K562 (cell line): ENCODE measurements around the gene MLH3. TPM values are rescaled to one million over a fixed set of nuclear protein-coding genes. Genes with fewer than 3 reads are reported as not detected.

Experiments used
- ATAC-seq: fragments of 200-7000 bp; cut with Tn5 transposase; 3 replicates; pipeline ENCODE4 v1.9.1; 2020; ENCODE audit warnings: moderate library complexity
- BruUV-seq: library from RNA; stranded (reverse); fragments of 400-500 nt; replicated peaks from 2 replicates; lab custom pipeline; 2021; lab: Mats Ljungman, UMichigan
- CTCF ChIA-PET: fragments of 300-600 bp; formaldehyde crosslinking; extraction: SDS; loops from one replicate; lab custom pipeline; 2021; ENCODE audit warnings: low intra/inter-chr PET ratio; lab: Yijun Ruan, JAX
- POLR2A ChIA-PET: fragments of 300-600, 350-650 bp; sonication (Branson Sonifier 250); formaldehyde crosslinking; extraction: SDS; loops from one replicate; lab custom pipeline; 2021; ENCODE audit warnings: antibody characterized with exemption, inconsistent platforms; lab: Yijun Ruan, JAX
- DNase-seq, 4 experiments: peaks; one replicate each; pipeline versions ENCODE4 v3.0.0 to v3.0.0-alpha.2; 2011 to 2018; ENCODE audit warnings: low spot score in 3 of 4, mixed read lengths in 3 of 4; ENCODE audit errors: extremely low read depth in 1 of 4
- FAIRE-seq: peaks from 2 replicates; lab custom pipeline; 2011; peaks lifted over from hg19 to GRCh38; lab: Jason Lieb, UNC
- H2AFZ ChIP-seq: 2 replicates; pipeline ENCODE4 v1.6.0; 2011; ENCODE audit warnings: low read depth, low read length, control low read depth, inconsistent platforms
- H3K27ac ChIP-seq: fragments of 200-600 bp; 3 replicates; pipeline ENCODE4 v1.8.0; 2011; ENCODE audit warnings: low read depth, mild to moderate bottlenecking, control low read depth, inconsistent platforms, low read length, moderate library complexity, mixed read lengths; ENCODE audit errors: extremely low read depth
- H3K27me3 ChIP-seq, 2 experiments: fragments of 300-600 bp in 1 of 2; 2 replicates in 1 of 2; 3 replicates in 1 of 2; pipeline versions ENCODE4 v1.6.0 to v1.8.0; 2011; ENCODE audit warnings: inconsistent platforms in 2 of 2, low read length in 2 of 2, mild to moderate bottlenecking in 1 of 2, mixed read lengths in 1 of 2, moderate library complexity in 1 of 2; ENCODE audit not compliant: control insufficient read depth in 2 of 2, insufficient read depth in 2 of 2
- H3K36me3 ChIP-seq: fragments of 300-600 bp; 3 replicates; pipeline ENCODE4 v1.8.0; 2011; ENCODE audit warnings: mild to moderate bottlenecking, low read length, inconsistent platforms; ENCODE audit not compliant: control insufficient read depth, insufficient read depth
- H3K4me1 ChIP-seq, 2 experiments: fragments of 200-600 bp in 1 of 2; replicated peaks in 1 of 2; 2 replicates in 1 of 2; 3 replicates in 1 of 2; pipeline versions ENCODE4 v1.5.1 to v1.8.0; 2011; ENCODE audit warnings: inconsistent platforms in 2 of 2, low read length in 2 of 2, mild to moderate bottlenecking in 1 of 2, mixed read lengths in 1 of 2, moderate library complexity in 1 of 2; ENCODE audit not compliant: control insufficient read depth in 2 of 2, insufficient read depth in 2 of 2
- H3K4me2 ChIP-seq: 2 replicates; pipeline ENCODE4 v1.6.1; 2011; ENCODE audit warnings: low read length, control low read depth, inconsistent platforms, mixed read lengths; ENCODE audit not compliant: insufficient read depth
- H3K4me3 ChIP-seq: fragments of 200-600 bp; sonication (generic), shearing (Covaris generic); 2 replicates; pipeline ENCODE4 v1.5.1; 2016; ENCODE audit warnings: control low read depth, inconsistent platforms
- H3K79me2 ChIP-seq: fragments of 200-600 bp; 3 replicates; pipeline ENCODE4 v1.8.0; 2011; ENCODE audit warnings: low read length, inconsistent platforms; ENCODE audit not compliant: control insufficient read depth, insufficient read depth
- H3K9ac ChIP-seq, 2 experiments: 2 replicates each; pipeline versions ENCODE4 v1.6.0 to v1.6.1; 2011; ENCODE audit warnings: low read depth in 2 of 2, low read length in 2 of 2, control low read depth in 1 of 2, inconsistent platforms in 1 of 2, mild to moderate bottlenecking in 1 of 2, mixed read lengths in 1 of 2; ENCODE audit not compliant: insufficient read depth in 1 of 2
- H3K9me1 ChIP-seq: one replicate; pipeline ENCODE4 v1.6.0; 2011; ENCODE audit warnings: inconsistent platforms, mild to moderate bottlenecking, low read length, moderate library complexity; ENCODE audit not compliant: control insufficient read depth, insufficient read depth
- H3K9me3 ChIP-seq: replicated peaks from 2 replicates; pipeline ENCODE4 v1.5.1; 2011; ENCODE audit warnings: low read depth, low read length, inconsistent platforms; ENCODE audit not compliant: control insufficient read depth, insufficient read depth
- H4K20me1 ChIP-seq: replicated peaks from 2 replicates; pipeline ENCODE4 v1.6.1; 2011; ENCODE audit warnings: low read length, inconsistent platforms, mixed read lengths; ENCODE audit not compliant: control insufficient read depth, insufficient read depth
- COPS2 ChIP-seq: fragments of 450-650 bp; conservative IDR thresholded peaks from 2 replicates; pipeline ENCODE4 v1.6.1; 2016; ENCODE audit warnings: mild to moderate bottlenecking, moderate library complexity
- CREB5 ChIP-seq: fragments of 250-450 bp; sonication (Bioruptor Pico); IDR thresholded peaks from 2 replicates; pipeline ENCODE4 v1.5.0; 2020; ENCODE audit warnings: mild to moderate bottlenecking
- EGR1 ChIP-seq: fragments of 450-650 bp; conservative IDR thresholded peaks from 2 replicates; pipeline ENCODE4 v1.6.1; 2017; ENCODE audit warnings: mild to moderate bottlenecking
- FOXK2 ChIP-seq, 2 experiments: fragments of 450-650 bp; IDR thresholded peaks in 1 of 2; conservative IDR thresholded peaks in 1 of 2; 2 replicates each; pipeline ENCODE4 v1.6.1; 2016; ENCODE audit warnings: low read depth in 2 of 2, mild to moderate bottlenecking in 1 of 2
- GTF2E2 ChIP-seq: fragments of 200-800 bp; sonication (Bioruptor generic); IDR thresholded peaks from 2 replicates; pipeline ENCODE4 v1.6.1; 2016; ENCODE audit warnings: missing genetic modification characterization, missing compliant biosample characterization
- HEY1 ChIP-seq: fragments of 250-450 bp; sonication (Bioruptor Pico); IDR thresholded peaks from 2 replicates; pipeline ENCODE4 v1.5.0; 2020; ENCODE audit warnings: mild to moderate bottlenecking, moderate library complexity, borderline replicate concordance
- MNT ChIP-seq, 2 experiments: fragments of 450-650 bp; conservative IDR thresholded peaks; 2 replicates each; pipeline ENCODE4 v1.6.1; 2017; ENCODE audit warnings: mild to moderate bottlenecking in 2 of 2, moderate library complexity in 2 of 2
- NR3C1 ChIP-seq: sonication (generic); formaldehyde crosslinking; IDR thresholded peaks from 2 replicates; pipeline ENCODE4 v1.8.1; 2022; ENCODE audit warnings: missing genetic modification reagents
- NRF1 ChIP-seq, 2 experiments: fragments of 450-650 bp; IDR thresholded peaks in 1 of 2; conservative IDR thresholded peaks in 1 of 2; 2 replicates each; pipeline ENCODE4 v1.6.1; 2014; ENCODE audit warnings: mild to moderate bottlenecking in 2 of 2
- PATZ1 ChIP-seq: fragments of 250-450 bp; sonication (Bioruptor Pico); IDR thresholded peaks from 2 replicates; pipeline ENCODE4 v1.5.0; 2020; ENCODE audit warnings: mild to moderate bottlenecking, borderline replicate concordance
- POLR2AphosphoS2 ChIP-seq: IDR thresholded peaks from 2 replicates; pipeline ENCODE4 v1.6.1; 2012; ENCODE audit warnings: low read length, improper control_type of control experiment
- POU5F1 ChIP-seq: fragments of 150-350 bp; IDR thresholded peaks from 2 replicates; pipeline ENCODE4 v1.6.1; 2014; ENCODE audit warnings: borderline replicate concordance, low read length, low read depth, mild to moderate bottlenecking; ENCODE audit not compliant: partially characterized antibody
- SIX5 ChIP-seq, 2 experiments: IDR thresholded peaks; 2 replicates each; pipeline ENCODE4 v1.6.1; 2011; ENCODE audit warnings: low read length in 2 of 2, borderline replicate concordance in 1 of 2, low read depth in 1 of 2, mild to moderate bottlenecking in 1 of 2, moderate library complexity in 1 of 2; ENCODE audit not compliant: insufficient read depth in 1 of 2
- TAF9B ChIP-seq: fragments of 450-650 bp; IDR thresholded peaks from 2 replicates; pipeline ENCODE4 v1.6.1; 2018; ENCODE audit warnings: mild to moderate bottlenecking; ENCODE audit not compliant: partially characterized antibody
- THRA ChIP-seq: fragments of 450-650 bp; IDR thresholded peaks from 2 replicates; pipeline ENCODE4 v1.6.1; 2017; ENCODE audit warnings: mild to moderate bottlenecking, moderate library complexity
- ZNF668 ChIP-seq: fragments of 250-450 bp; sonication (Bioruptor Pico); IDR thresholded peaks from 2 replicates; pipeline ENCODE4 v1.8.0; 2022; ENCODE audit warnings: mild to moderate bottlenecking, inconsistent platforms
- in situ Hi-C: fragments of 300-500 bp; cut with MboI; formaldehyde crosslinking; loops from 4 replicates; pipeline ENCODE4 v1.15.0; 2018; ENCODE audit warnings: inconsistent platforms, mixed read lengths
- intact Hi-C: fragments of 100-400 bp; cut with micrococcal nuclease; formaldehyde crosslinking; loops from 2 replicates; pipeline ENCODE4 v1.14.2; 2022
- polyA plus RNA-seq, 8 experiments: library from polyadenylated mRNA; depleted of rRNA in 4 of 8; stranded (reverse) in 5 of 8; unstranded in 3 of 8; fragments of >200 nt; fragmentation: Nextera tagmentation in 2 of 8; fragmentation: Illumina TruSeq in 1 of 8; extraction: Ambion mirVana in 2 of 8; extraction: Trizol in 1 of 8; gene quantifications; 2 replicates each; pipeline versions ENCODE4 v1.2.1 to v1.2.3, GENCODE V29; 2011 to 2014; ENCODE audit warnings: inconsistent platforms in 1 of 8, missing spikeins in 1 of 8
- total RNA-seq, 7 experiments: library from RNA; depleted of rRNA in 6 of 7; stranded (reverse); fragments of >200 nt in 6 of 7; fragmentation: Illumina TruSeq in 2 of 7; extraction: Trizol in 2 of 7; gene quantifications; 2 replicates each; pipeline versions ENCODE4 v1.2.1 to v1.2.3, GENCODE V29; 2011 to 2021; ENCODE audit warnings: low replicate concordance in 1 of 7

MLH3 gene
- total and polyA plus RNA-seq, 9 of the 15 experiments (the other 6 are each of a cell fraction or from before 2014, with no cell fraction given): 5.9 to 15.3 (median 10.7) TPM

GRCh38 chr14:75079521-75079920 lies 28.3 kb upstream of the MLH3 start (continued):
- TF ChIP-seq EGR1 (no peak), NR3C1 (no peak), ZNF668 (no peak), CREB5 (no peak), POU5F1 (no peak), SIX5 (IDR thresholded peaks at IDR 0.05; ENCODE audit: borderline replicate concordance in 1 of 2, insufficient read depth in 1 of 2, low read depth in 1 of 2, low read length in 2 of 2) (no peak), PATZ1 (no peak), NRF1 (conservative IDR thresholded peaks at IDR 0.05 in 1 of 2, IDR thresholded peaks at IDR 0.05 in 1 of 2) (no peak)

- 0 out of 3 replicates have a peak, but pooled peaks cover 3% of the 10 kb centered on the region for H3K79me2 ChIP-seq
- H3K9me3 ChIP-seq: no peaks in the 10 kb centered on the region
- BruUV-seq: no TSS peak
- H3K4me3 ChIP-seq: no peak overlapping the region
- ATAC-seq (no peak), DNase-seq (no peak), FAIRE-seq (no peak)
- no peaks in the 10 kb centered on the region for H3K9me1 ChIP-seq
- no peaks in the 10 kb centered on the region; the same call in 2 of the 3 replicates for H3K36me3 ChIP-seq
- ChIA-PET CTCF (no interaction called here), POLR2A (interaction anchor here (0.6 to 0.9 kb wide), 2 partner anchors 214 to 413 kb away, joined by 3 read pairs; no protein-coding TSS in a partner anchor)
- intact Hi-C loops: no loop called here
- no peaks in the 10 kb centered on the region for H3K4me1 ChIP-seq
- no peaks in the 10 kb centered on the region for H4K20me1 ChIP-seq
- in situ Hi-C loops: loop anchor here (10.0 kb wide), 1 partner anchor 163 kb away; no protein-coding TSS in a partner anchor
- H3K27me3 ChIP-seq: no peaks in the 10 kb centered on the region
- no peak overlapping the region for H3K4me2 ChIP-seq
- H2AFZ ChIP-seq: no peak overlapping the region
- H3K27ac ChIP-seq: no peak overlapping the region
- H3K9ac ChIP-seq: no peak overlapping the region
- TF ChIP-seq FOXK2 (conservative IDR thresholded peaks at IDR 0.05 in 1 of 2, IDR thresholded peaks at IDR 0.05 in 1 of 2; ENCODE audit: low read depth in 2 of 2) (no peak), TAF9B (no peak), COPS2 (no peak), MNT (conservative IDR thresholded peaks at IDR 0.05) (no peak), POLR2AphosphoS2 (no peak), THRA (no peak), HEY1 (no peak), GTF2E2 (no peak)
Measured at GRCh38 chr14:75077794-75078193, 26.5 kb upstream of the MLH3 start.
